SK-N-SH (cell line): ENCODE measurements around the gene SMIM24.

Experiments used
- CTCF ChIP-seq: fragments of 200-600 bp; sonication (generic); IDR thresholded peaks from 2 replicates; pipeline ENCODE4 v1.6.1; 2017; ENCODE audit warnings: antibody characterized with exemption, mild to moderate bottlenecking, moderate library complexity
- GABPA ChIP-seq: IDR thresholded peaks from 2 replicates; pipeline ENCODE4 v1.4.0; 2012; ENCODE audit warnings: low read depth, mild to moderate bottlenecking
- NRF1 ChIP-seq: IDR thresholded peaks from 2 replicates; pipeline ENCODE4 v1.6.1; 2012; ENCODE audit warnings: low read depth, mild to moderate bottlenecking, low read length
- POLR2AphosphoS5 ChIP-seq: IDR thresholded peaks from 2 replicates; pipeline ENCODE4 v1.6.1; 2012; ENCODE audit warnings: low read depth, low read length
- RAD21 ChIP-seq: IDR thresholded peaks from 2 replicates; pipeline ENCODE4 v1.6.1; 2012; ENCODE audit warnings: mild to moderate bottlenecking, low read length
- RCOR1 ChIP-seq: fragments of 150-350 bp; IDR thresholded peaks from 2 replicates; pipeline ENCODE4 v1.6.1; 2017; ENCODE audit warnings: antibody characterized with exemption, low read length
- TAF1 ChIP-seq: IDR thresholded peaks from 2 replicates; pipeline ENCODE4 v1.6.1; 2012; ENCODE audit warnings: low read depth, mild to moderate bottlenecking, low read length, moderate library complexity, borderline replicate concordance
- YY1 ChIP-seq: IDR thresholded peaks from 2 replicates; pipeline ENCODE4 v1.4.0; 2012; ENCODE audit warnings: low read depth, mild to moderate bottlenecking
- ZBTB33 ChIP-seq: IDR thresholded peaks from 2 replicates; pipeline ENCODE4 v1.4.0; 2012; ENCODE audit warnings: low read depth, borderline replicate concordance

DNA sequence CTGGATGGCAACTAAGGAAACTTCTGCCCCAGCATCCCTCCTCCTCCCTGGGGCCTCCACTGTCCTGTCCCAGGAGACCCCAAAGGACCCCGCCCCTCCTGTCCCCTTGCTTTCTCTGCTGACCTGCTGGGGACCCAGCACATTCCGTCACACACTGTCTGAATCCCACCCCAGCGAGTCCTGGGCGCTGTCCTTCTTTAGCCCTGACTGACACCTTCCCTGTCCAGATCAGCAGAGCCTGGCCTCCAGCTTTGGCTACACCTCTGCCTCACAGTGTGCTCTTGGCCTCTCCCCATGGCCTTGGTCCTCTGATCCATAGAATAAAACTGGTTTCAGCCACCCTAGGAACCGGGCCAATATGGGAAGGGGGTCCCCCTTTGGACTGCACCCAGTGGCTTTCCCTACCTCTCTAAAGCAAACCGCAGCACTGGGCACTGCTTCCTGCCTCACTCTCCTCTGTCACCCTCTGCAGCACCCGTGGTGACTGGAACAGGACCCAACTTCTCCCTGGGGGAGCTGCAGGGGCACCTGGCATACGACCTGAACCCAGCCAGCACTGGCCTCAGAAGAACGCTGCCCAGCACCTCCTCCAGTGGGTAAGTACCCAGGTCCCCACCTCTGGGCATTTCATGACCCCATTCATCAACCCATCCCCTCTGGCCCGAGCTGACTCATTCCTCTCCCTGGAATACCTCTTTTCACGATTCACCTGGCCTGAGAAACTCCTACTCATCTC lies 46.4 kb downstream of the SMIM24 start:
- TF ChIP-seq CTCF (no peak), ZBTB33 (no peak), NRF1 (no peak), RCOR1 (no peak), POLR2AphosphoS5 (no peak), RAD21 (no peak), TAF1 (no peak), GABPA (no peak), YY1 (no peak)
